ENCODE data around the gene GUCD1. TPM values are rescaled to one million over a fixed set of nuclear protein-coding genes. Genes with fewer than 3 reads are reported as not detected.

Gene GUCD1
- total and polyA plus RNA-seq, 2 of the 8 experiments (the other 6 are each of a cell fraction or from before 2014, with no cell fraction given) = 85.2 to 128 TPM

- TF ChIP-seq CHD7 (IDR thresholded peaks at IDR 0.05; ENCODE audit: insufficient replicate concordance, low read length) (no peak), ZNF274 (IDR thresholded peaks at IDR 0.05; ENCODE audit: borderline replicate concordance, extremely low read depth, low read length) (no peak), POU5F1 (IDR thresholded peaks at IDR 0.05; ENCODE audit: low read depth, low read length) (no peak), EP300 (IDR thresholded peaks at IDR 0.05; ENCODE audit: borderline replicate concordance in 1 of 2, low read depth in 2 of 2, low read length in 2 of 2) (no peak), NRF1 (IDR thresholded peaks at IDR 0.05; ENCODE audit: low read depth, low read length) (no peak), SP4 (IDR thresholded peaks at IDR 0.05; ENCODE audit: low read length) (no peak), CBX5 (IDR thresholded peaks at IDR 0.05; ENCODE audit: low read depth, low read length) (no peak)
These were observed 40.3 kb upstream of the GUCD1 start (continued) for GRCh38 chr22:24595228-24595627.
